Measurements from ENCODE around the gene CHCHD6. TPM values are rescaled to one million over a fixed set of nuclear protein-coding genes. Genes with fewer than 3 reads are reported as not detected.
A peak's percentile ranks its signal among the peaks of the same experiment; 100 is the strongest.

Gene CHCHD6
- total RNA-seq, 4 donors from 2014 or later = 15.6 to 25.8 (median 21.2) TPM

DNA sequence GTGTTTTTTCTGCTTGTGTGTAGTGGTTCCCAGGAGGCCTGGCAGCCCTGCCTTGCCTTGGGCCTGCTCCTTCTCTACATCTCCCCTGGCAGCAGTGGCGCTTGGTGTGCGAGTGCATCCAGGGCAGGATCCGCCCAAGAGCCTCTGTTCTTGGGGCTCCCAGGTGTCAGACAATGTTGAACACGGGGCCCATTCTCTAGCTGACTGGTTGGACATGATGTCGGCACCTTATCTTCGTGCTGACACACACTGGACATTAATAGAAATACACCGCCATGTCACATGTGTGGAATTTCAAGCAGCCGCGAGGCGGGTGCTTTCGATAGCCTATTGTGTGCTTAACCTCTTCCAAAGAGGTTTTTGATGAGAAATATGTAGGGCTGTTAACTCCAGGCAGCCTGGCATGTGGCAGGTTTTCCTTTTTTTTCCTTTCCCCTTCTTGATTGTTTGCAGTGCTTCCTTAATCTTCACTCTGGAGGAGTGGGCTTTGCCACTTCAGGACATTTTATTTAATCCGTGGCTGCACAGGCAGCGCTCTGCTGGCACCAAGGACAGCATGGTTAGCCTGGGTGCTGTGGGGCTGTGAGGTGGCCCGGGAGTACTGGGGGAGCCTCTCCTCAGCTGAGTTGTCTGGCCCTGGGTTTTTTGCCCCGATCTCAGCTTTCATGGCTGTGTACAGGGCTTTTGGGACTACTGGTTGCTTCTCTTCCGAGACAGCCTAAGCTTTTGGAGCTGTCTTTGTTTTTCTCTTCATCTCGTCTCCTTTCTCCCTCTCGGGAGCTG, 42.5 kb downstream of the CHCHD6 start:
- no peak for DNase-seq (ENCODE audit: low spot score in 2 of 2)
- TF ChIP-seq POLR2A (IDR thresholded peaks at IDR 0.05) = no peak
- TF ChIP-seq, protein P1, sequence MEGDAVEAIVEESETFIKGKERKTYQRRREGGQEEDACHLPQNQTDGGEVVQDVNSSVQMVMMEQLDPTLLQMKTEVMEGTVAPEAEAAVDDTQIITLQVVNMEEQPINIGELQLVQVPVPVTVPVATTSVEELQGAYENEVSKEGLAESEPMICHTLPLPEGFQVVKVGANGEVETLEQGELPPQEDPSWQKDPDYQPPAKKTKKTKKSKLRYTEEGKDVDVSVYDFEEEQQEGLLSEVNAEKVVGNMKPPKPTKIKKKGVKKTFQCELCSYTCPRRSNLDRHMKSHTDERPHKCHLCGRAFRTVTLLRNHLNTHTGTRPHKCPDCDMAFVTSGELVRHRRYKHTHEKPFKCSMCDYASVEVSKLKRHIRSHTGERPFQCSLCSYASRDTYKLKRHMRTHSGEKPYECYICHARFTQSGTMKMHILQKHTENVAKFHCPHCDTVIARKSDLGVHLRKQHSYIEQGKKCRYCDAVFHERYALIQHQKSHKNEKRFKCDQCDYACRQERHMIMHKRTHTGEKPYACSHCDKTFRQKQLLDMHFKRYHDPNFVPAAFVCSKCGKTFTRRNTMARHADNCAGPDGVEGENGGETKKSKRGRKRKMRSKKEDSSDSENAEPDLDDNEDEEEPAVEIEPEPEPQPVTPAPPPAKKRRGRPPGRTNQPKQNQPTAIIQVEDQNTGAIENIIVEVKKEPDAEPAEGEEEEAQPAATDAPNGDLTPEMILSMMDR (IDR thresholded peaks at IDR 0.05) = no peak
- 90% methylated on average over 18 of the region's 18 CpGs for WGBS, 2 donors
- intact Hi-C loops (cut with DNase I; ENCODE audit: low total_unique reads) = loop anchor here (10.0 kb wide), 1 partner anchor 798 kb away; no protein-coding TSS in a partner anchor
- H3K4me3 ChIP-seq (ENCODE audit: low read depth, poor library complexity, severe bottlenecking) = no peak overlapping the region

DNA sequence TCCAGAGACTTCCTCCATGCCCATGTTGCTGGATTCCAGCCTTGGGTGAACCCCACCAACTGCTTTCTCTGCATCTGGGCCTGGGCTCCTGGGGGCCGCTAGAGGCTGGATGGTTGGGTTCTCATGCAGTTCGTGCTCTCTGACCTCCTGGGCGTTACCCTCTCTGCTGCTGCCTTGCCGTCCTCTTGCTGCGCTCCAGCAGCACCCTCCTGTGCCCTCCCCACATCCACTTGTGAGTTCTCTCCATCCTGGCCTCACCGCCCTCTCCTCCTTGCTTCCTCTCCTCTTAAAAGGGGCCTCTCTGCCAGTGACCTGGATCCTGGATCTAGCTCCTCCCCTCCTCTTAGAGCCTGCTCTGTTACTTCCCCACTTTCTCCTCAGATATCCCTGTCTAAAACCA, 43.7 kb downstream of the CHCHD6 start:
- H3K4me3 ChIP-seq (ENCODE audit: low read depth, poor library complexity, severe bottlenecking) = no peak overlapping the region
- no peak for DNase-seq (ENCODE audit: low spot score in 2 of 2)
- TF ChIP-seq POLR2A (IDR thresholded peaks at IDR 0.05) = no peak
- TF ChIP-seq, protein P1 (IDR thresholded peaks at IDR 0.05) = no peak
- 93 to 98% methylated on average over 6 of the region's 6 CpGs for WGBS, 2 donors
- intact Hi-C loops (cut with DNase I; ENCODE audit: low total_unique reads) = loop anchor here (10.0 kb wide), 1 partner anchor 797 kb away; no protein-coding TSS in a partner anchor

DNA sequence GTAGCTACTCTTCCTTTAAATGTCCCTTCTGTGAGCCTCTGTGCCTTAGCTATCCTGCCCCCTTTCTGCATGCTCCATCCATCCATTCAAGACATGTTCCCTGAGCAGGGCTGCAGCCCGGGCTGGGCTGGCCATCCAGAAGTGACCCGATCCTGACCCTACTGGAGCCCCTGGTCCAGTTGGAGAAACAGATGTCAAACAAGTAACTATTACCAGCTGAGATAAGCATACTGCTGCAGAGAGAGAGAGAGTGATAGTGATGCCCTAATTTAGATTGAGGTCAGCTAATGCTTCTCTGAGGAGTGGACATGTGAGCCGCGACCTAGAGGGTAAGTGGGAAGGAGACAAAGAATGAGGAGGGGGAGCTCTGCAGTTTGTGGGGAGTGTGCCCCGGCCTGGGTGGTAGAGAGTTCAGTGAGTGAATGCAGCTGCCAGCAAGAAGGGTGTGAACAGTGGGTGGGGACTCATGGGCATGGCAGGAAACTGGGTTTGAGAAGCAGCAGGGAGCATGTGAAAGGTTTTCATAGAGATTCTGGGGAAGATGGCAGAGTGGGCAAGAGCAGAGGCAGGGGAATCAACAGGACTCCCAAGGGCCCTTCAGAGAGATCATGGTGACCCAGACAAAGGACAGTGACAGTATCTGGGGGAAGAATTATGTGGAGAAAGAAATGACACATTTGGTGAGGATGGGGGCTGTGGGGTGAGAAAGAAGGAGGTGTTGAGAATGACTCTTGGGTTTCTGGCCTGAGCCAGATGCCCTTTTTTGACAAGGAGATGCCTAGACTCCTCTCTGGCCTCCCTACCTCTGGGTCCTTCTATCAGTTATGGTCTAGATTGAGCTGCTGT, 44.9 kb downstream of the CHCHD6 start:
- no peak overlapping the region for H3K4me3 ChIP-seq (ENCODE audit: low read depth, poor library complexity, severe bottlenecking)

DNA sequence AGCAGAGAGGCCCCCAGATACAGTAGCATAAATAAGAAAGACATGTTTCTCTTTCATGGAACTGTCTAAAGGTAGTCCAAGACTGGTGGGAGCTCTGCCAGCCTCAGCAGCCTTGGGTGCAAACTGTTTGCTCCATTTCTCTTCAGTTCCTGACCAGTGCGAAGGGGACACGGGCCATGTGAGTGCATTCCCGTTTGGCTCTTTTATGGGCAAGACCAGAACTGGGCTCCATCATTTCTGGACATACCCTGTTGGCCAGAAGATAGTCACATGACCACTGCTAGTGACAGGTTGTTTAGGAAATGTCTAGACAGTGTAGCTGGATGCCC, 45.5 kb downstream of the CHCHD6 start:
- DNase-seq (ENCODE audit: low spot score in 2 of 2) = peak in 1 of 2 donors; percentile 70
- intact Hi-C loops (cut with DNase I; ENCODE audit: low total_unique reads) = loop anchor here (10.0 kb wide), 1 partner anchor 795 kb away; no protein-coding TSS in a partner anchor
- WGBS, 2 donors = 97% methylated on average over 3 of the region's 3 CpGs
- H3K4me3 ChIP-seq (ENCODE audit: low read depth, poor library complexity, severe bottlenecking) = no peak overlapping the region
- no peak for TF ChIP-seq POLR2A (IDR thresholded peaks at IDR 0.05)
- TF ChIP-seq, protein P1 (IDR thresholded peaks at IDR 0.05) = no peak

More for the DNA sequence above, 44.9 kb downstream of the CHCHD6 start:
- intact Hi-C loops (cut with DNase I; ENCODE audit: low total_unique reads) = loop anchor here (10.0 kb wide), 1 partner anchor 796 kb away; no protein-coding TSS in a partner anchor
- 72 to 79% methylated on average over 5 of the region's 5 CpGs for WGBS, 2 donors
- DNase-seq (ENCODE audit: low spot score in 2 of 2) = peak in 1 of 2 donors; percentile 76
- TF ChIP-seq, protein P1 (IDR thresholded peaks at IDR 0.05) = no peak
- TF ChIP-seq POLR2A (IDR thresholded peaks at IDR 0.05) = no peak

DNA sequence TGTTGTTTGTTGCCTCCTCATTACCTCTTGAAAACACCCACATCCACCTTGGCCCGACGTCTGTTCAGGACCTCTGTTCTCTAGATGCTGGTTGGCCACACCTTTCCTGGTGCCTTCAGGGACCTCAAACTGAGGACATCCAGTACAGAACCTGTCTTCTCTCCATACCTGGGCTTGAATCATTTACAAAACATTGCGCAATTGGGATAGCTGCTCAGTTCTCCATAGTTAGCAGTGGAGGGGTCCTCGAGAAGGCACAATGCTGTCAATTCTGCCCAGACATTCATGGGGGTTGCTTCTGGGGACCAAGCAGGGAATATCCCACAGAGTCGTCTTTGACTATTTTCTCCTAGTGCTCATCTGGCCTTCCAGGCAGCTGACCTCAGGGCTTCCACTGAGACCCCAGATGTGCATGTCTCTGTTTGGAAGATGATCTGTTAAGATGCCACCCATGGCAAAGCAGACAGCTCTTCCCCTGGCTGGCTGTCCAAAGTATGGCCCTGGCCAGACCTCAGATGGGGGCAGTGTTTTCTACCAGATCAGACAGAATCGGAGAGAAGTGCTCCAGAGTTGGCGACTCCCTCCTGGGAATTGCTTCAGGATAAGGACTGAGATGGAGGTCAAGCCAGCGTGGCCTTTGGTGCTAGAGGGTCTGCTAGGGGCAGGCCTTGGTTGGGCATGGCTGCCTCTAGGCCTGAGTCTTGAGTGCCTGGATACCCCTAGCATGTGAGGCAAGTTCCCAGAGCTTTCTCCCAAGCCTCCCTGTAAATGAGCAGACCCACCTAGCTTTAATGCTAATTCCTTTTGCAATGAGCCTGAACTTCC, 46.1 kb downstream of the CHCHD6 start:
- WGBS, 2 donors = 85 to 94% methylated on average over 8 of the region's 8 CpGs

More for the DNA sequence above, 46.1 kb downstream of the CHCHD6 start:
- TF ChIP-seq POLR2A (IDR thresholded peaks at IDR 0.05) = no peak
- no peak overlapping the region for H3K4me3 ChIP-seq (ENCODE audit: low read depth, poor library complexity, severe bottlenecking)
- intact Hi-C loops (cut with DNase I; ENCODE audit: low total_unique reads) = loop anchor here (5.0 to 10.0 kb wide), 3 partner anchors 232 to 795 kb away; partner anchors contain the start of gene PLXNA1
- peak in 1 of 2 donors; percentile 76 for DNase-seq (ENCODE audit: low spot score in 2 of 2)
